BLaER1 treated with 17β-estradiol and CSF1 and Interleukin-3, amounts not matched to agents 10 nM and 100 nM (cell line): ENCODE measurements around the gene FBXL13.
"Not testable (repeated sequence)": the region's sequence is repeated elsewhere in the genome, so short reads cannot be mapped to it uniquely, and the experiment has no call there.

Source experiments
- H3K27ac ChIP-seq, 11 experiments: shearing (Covaris generic); formaldehyde crosslinking; 2 replicates each; pipeline ENCODE4 v1.8.1; 2022
- H3K27me3 ChIP-seq, 11 experiments: shearing (Covaris generic); formaldehyde crosslinking; 2 replicates each; pipeline ENCODE4 v1.8.1; 2022
- H3K36me3 ChIP-seq, 11 experiments: shearing (Covaris generic); formaldehyde crosslinking; 2 replicates each; pipeline ENCODE4 v1.8.1; 2022
- H3K4me1 ChIP-seq, 10 experiments: shearing (Covaris generic); formaldehyde crosslinking; 2 replicates each; pipeline ENCODE4 v1.8.1; 2022
- H3K4me2 ChIP-seq, 11 experiments: shearing (Covaris generic); formaldehyde crosslinking; 2 replicates each; pipeline ENCODE4 v1.8.1; 2022
- H3K4me3 ChIP-seq, 10 experiments: shearing (Covaris generic); formaldehyde crosslinking; 2 replicates each; pipeline ENCODE4 v1.8.1; 2022
- H3K9ac ChIP-seq, 11 experiments: shearing (Covaris generic); formaldehyde crosslinking; 2 replicates each; pipeline ENCODE4 v1.8.1; 2022
- H3K9me3 ChIP-seq, 11 experiments: shearing (Covaris generic); formaldehyde crosslinking; replicated peaks in 1 of 11; 2 replicates each; pipeline ENCODE4 v1.8.1; 2022
- H4K20me1 ChIP-seq, 11 experiments: shearing (Covaris generic); formaldehyde crosslinking; 2 replicates each; pipeline ENCODE4 v1.8.1; 2022

FBXL13 gene

DNA sequence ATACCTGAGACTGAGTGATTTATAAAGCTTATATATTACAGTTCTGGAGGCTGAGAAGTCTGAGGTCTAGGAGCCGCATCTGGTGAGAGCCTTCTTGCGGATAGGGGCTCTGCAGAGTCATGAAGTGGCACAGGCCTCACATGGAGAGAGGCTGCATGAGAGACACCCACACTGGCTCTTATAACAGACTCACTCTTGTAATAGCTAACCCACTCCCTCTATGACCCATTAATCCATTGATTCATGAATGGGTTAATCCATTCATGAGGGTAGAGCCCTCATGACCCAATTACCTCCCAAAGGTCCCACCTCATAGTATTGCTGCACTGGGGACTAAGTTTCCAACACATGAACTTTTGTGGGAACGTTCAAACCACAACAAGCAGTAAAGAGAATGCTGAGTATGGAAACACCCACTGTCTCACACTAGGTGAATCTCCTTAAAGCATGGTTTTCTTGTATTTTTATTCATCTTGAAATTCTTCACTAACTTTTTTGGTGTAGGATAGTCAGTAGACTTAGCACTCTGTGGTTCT lies 304.9 kb downstream of the FBXL13 start:
- H3K27me3 ChIP-seq, H3K4me3 ChIP-seq, H3K27ac ChIP-seq, H3K9me3 ChIP-seq, H3K36me3 ChIP-seq, H3K9ac ChIP-seq, H3K4me1 ChIP-seq, H4K20me1 ChIP-seq: not testable (repeated sequence)
- H3K4me2 ChIP-seq = peak overlapping the region in 2 of 11 experiments; percentile 9 to 21; a peak in 1 of 22 replicates

DNA sequence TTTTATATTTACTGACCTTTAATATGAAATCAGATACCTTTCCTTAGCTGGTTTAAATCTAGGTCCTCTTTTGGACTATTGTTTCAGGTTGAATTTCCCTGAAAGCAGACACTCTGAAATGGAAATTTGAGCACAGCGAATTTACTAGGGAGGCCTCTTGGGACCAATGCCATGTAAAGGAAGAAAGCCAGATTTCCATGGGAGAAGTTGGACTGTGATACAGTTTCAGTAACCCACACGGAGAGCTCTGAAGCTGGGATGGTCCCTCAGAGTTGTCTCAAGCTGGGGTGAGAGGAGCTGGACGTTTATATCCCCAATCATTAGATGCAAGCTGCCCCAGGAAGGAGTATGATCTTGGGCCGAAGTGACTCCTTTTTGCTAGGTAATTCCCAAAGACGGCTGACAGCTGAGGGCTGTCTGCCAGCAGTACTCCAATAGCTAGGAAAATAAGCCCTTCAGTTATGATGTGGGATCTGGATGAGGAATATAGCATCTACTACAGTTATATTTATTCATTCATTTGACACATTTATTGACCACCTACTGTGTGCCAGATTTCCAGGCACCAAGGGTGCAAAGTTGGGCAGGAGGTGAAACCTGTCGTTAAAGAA lies 311.2 kb downstream of the FBXL13 start:
- H3K9ac ChIP-seq, H4K20me1 ChIP-seq, H3K36me3 ChIP-seq, H3K4me1 ChIP-seq, H3K4me3 ChIP-seq, H3K4me2 ChIP-seq, H3K27ac ChIP-seq, H3K27me3 ChIP-seq, H3K9me3 ChIP-seq: not testable (repeated sequence)
